ENCODE measurements around the gene TMEFF1. TPM values are rescaled to one million over a fixed set of nuclear protein-coding genes. Genes with fewer than 3 reads are reported as not detected.

Gene TMEFF1
- polyA plus RNA-seq (2011; rRNA removed): 0.09 and 0.31 TPM in 2 replicates
- polyA plus RNA-seq (2012; cell fraction: cytosol; rRNA removed): 0.48 and 0.88 TPM in 2 replicates
- polyA plus RNA-seq (2012; cell fraction: nucleus; rRNA removed): 0.26 and 0.32 TPM in 2 replicates
- polyA plus RNA-seq (2017; fragmentation: RNase III; extraction: RNeasy Plus Mini Kit Qiagen cat#74134 plus additional on column Dnase treatment): 0.37 to 0.65 TPM (median 0.61 TPM) in 3 replicates
- 0.10 and 0.21 TPM in 2 replicates for polyA minus RNA-seq (2011; rRNA and poly(A)+ RNA removed)

GRCh38 chr9:100472788-100473275, at the start of gene TMEFF1:
TSS of gene TMEFF1 (plus strand) at chr9:100473149. CDS start at chr9:100473545, 396 bp downstream.
- POLR2A ChIA-PET: no interaction called here
- FAIRE-seq (no peak), DNase-seq (ENCODE audit: low read depth in 1 of 2, low spot score in 1 of 2) (peak; percentile 17 to 68), ATAC-seq (peak; percentile 85 to 89)
- Histone ChIP-seq H3K4me3 (peak within 1 kb of the TSS; percentile 67), H3K27ac (peak within 1 kb of the TSS; percentile 30 to 83; a peak in 5 of 6 replicates), H3K9me3 (no peaks in the 10 kb centered on the region), H3K4me2 (peak within 1 kb of the TSS; percentile 87), H3K4me1 (no peaks in the 10 kb centered on the region)
- 6% methylated on average over 13 of the region's 54 CpGs for WGBS (ENCODE audit: missing lambda C conversion rate)
- no peak for TF ChIP-seq ATOH8 (CRISPR knock-in tag; IDR thresholded peaks at IDR 0.05; ENCODE audit: low read depth)
- no peak for TF ChIP-seq MAZ (IDR thresholded peaks at IDR 0.05; ENCODE audit: borderline replicate concordance, low read depth, low read length)
- TF ChIP-seq E2F6 (IDR thresholded peaks at IDR 0.05; ENCODE audit: borderline replicate concordance, low read depth): no peak
- no peak for TF ChIP-seq CBX2 (IDR thresholded peaks at IDR 0.05; ENCODE audit: borderline replicate concordance, low read depth)
- TF ChIP-seq EHF (CRISPR knock-in tag; IDR thresholded peaks at IDR 0.05): no peak
- TF ChIP-seq CHD2 (IDR thresholded peaks at IDR 0.05; ENCODE audit: low read length, partially characterized antibody): no peak
- no peak for TF ChIP-seq KDM5A (IDR thresholded peaks at IDR 0.05)
- TF ChIP-seq HOXB5 (CRISPR knock-in tag; IDR thresholded peaks at IDR 0.05): no peak
- CTCF ChIA-PET: interaction anchor here (0.8 to 2.1 kb wide), 6 partner anchors 21 to 839 kb away, joined by 3 to 5 read pairs (median 4); no protein-coding TSS in a partner anchor

- Histone ChIP-seq H3K9me3 (no peaks in the 10 kb centered on the region), H3K4me2 (peak overlapping the region; percentile 81), H3K4me3 (peak overlapping the region; percentile 89; the same call in 2 of the 3 replicates), H3K4me1 (peaks cover 29% of the 10 kb centered on the region), H3K27ac (peak overlapping the region; percentile 99 to 100)
- peak; percentile 61 for TF ChIP-seq ZFP36 (IDR thresholded peaks at IDR 0.05; ENCODE audit: borderline replicate concordance, partially characterized antibody)
- TF ChIP-seq RFX5 (IDR thresholded peaks at IDR 0.05): no peak
- ATAC-seq (no peak), FAIRE-seq (no peak), DNase-seq (ENCODE audit: low read depth in 1 of 2, low spot score in 1 of 2) (no peak)
- ChIA-PET POLR2A (interaction anchor here (1.0 to 2.7 kb wide), 4 partner anchors 12 to 165 kb away, joined by 3 to 17 read pairs (median 8); partner anchors contain the start of gene TEX10), CTCF (interaction anchor here (1.0 to 1.6 kb wide), 4 partner anchors 12 to 94 kb away, joined by 3 to 9 read pairs (median 4); no protein-coding TSS in a partner anchor)
- 22% methylated on average over 1 of the region's 1 CpG for WGBS (ENCODE audit: missing lambda C conversion rate)
These were observed 47.2 kb upstream of the TMEFF1 start for GRCh38 chr9:100425758-100426157.

- H3K4me1 ChIP-seq: peaks cover 30% of the 10 kb centered on the region
- ChIA-PET POLR2A (interaction anchor here (1.0 to 2.7 kb wide), 5 partner anchors 10 to 165 kb away, joined by 3 to 17 read pairs (median 3); partner anchors contain the start of gene TEX10), CTCF (interaction anchor here (0.7 to 1.7 kb wide), 10 partner anchors 12 to 103 kb away, joined by 3 to 4 read pairs (median 3); no protein-coding TSS in a partner anchor)
- peak overlapping the region; percentile 99 to 100 for H3K27ac ChIP-seq
- no peaks in the 10 kb centered on the region for H3K9me3 ChIP-seq
- ATAC-seq (no peak), DNase-seq (ENCODE audit: low read depth in 1 of 2, low spot score in 1 of 2) (no peak), FAIRE-seq (no peak)
- H3K4me2 ChIP-seq: peak overlapping the region; percentile 81
- 16% methylated on average over 7 of the region's 7 CpGs for WGBS (ENCODE audit: missing lambda C conversion rate)
- TF ChIP-seq MYC (IDR thresholded peaks at IDR 0.05; ENCODE audit: borderline replicate concordance, low read length) (0 out of 2 replicates have a peak, but pooled peaks have one; percentile 5), SREBF2 (IDR thresholded peaks at IDR 0.05) (no peak)
- H3K4me3 ChIP-seq: peak overlapping the region; percentile 89
These were observed 46.8 kb upstream of the TMEFF1 start for GRCh38 chr9:100426189-100426529.

DNA sequence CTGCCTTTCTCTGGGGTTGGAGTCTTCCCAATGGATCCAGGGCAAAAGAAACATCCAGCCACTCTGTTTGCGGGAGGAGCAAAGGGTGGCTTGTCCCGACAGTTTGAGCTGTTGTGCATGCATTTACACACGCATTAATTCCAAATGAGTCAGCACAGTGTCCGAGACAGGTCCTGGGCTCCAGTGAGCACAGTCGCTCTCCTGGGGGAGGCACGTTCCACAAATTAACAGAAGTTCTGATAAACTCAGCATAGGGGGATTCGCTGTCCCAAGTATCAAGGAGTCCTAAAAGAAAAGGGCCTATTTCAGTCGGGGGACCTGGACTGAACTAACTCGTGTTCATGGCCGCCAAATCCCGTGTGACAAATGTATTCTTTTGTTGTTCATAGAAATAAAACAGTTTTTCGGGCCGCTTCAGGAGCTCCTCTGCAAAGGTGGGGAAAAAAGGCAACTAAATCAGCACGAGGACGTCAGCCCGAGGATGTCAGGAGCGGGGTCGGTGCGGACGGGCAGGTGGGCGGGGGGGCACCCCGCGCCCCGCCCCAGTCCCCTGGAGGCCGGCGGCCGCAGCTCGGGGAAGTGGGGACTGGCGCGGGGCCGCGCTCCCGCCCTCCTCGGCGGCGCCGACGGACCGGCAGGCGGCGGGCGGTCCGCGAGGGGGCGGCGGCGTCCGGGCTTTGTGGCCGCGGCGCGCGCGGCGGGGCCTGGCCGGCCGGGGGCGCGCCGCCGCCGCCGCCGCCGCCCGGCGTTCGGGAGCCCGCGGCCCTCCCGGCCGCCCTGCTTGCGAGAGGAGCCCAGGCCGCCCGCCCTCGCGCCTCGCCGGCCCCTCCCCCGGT, 46.2 kb upstream of the TMEFF1 start, which contains the start of gene MSANTD3:
TSS of gene MSANTD3 (plus strand) at position 614 of the 836 bp plus-strand sequence. CDS start 14,796 bp downstream, outside the sequence.
- peak within 1 kb of the TSS; percentile 96 for H3K4me2 ChIP-seq
- H3K27ac ChIP-seq: peak within 1 kb of the TSS; percentile 99 to 100
- FAIRE-seq: no peak
- ChIA-PET CTCF (interaction anchor here (0.7 to 1.7 kb wide), 12 partner anchors 8 to 296 kb away, joined by 3 to 7 read pairs (median 3); no protein-coding TSS in a partner anchor), POLR2A (interaction anchor here (0.7 to 2.7 kb wide), 7 partner anchors 11 to 605 kb away, joined by 3 to 17 read pairs (median 3); partner anchors contain the start of genes NR4A3 and TEX10)
- H3K9me3 ChIP-seq: no peaks in the 10 kb centered on the region
- H3K4me3 ChIP-seq: peak within 1 kb of the TSS; percentile 89
- 0% methylated on average over 18 of the region's 80 CpGs for WGBS (ENCODE audit: missing lambda C conversion rate)
- peak; percentile 68 to 69 for ATAC-seq
- peak; percentile 74 to 77 for DNase-seq (ENCODE audit: low read depth in 1 of 2, low spot score in 1 of 2)
- H3K4me1 ChIP-seq: peaks cover 30% of the 10 kb centered on the region
- no peak for TF ChIP-seq FOSB (CRISPR knock-in tag; IDR thresholded peaks at IDR 0.05)
- no peak for TF ChIP-seq SREBF2 (IDR thresholded peaks at IDR 0.05)
- TF ChIP-seq HES2 (IDR thresholded peaks at IDR 0.05): no peak
- TF ChIP-seq CTCF (IDR thresholded peaks at IDR 0.05): peak; percentile 21; the same call in 2 of the 3 replicates
- TF ChIP-seq CBX2 (IDR thresholded peaks at IDR 0.05; ENCODE audit: borderline replicate concordance, low read depth): no peak
- peak; percentile 81 for TF ChIP-seq MAX (IDR thresholded peaks at IDR 0.05)
- no peak for TF ChIP-seq ZFP36 (IDR thresholded peaks at IDR 0.05; ENCODE audit: borderline replicate concordance, partially characterized antibody)
- TF ChIP-seq CEBPB (IDR thresholded peaks at IDR 0.05): no peak
- TF ChIP-seq E2F6 (IDR thresholded peaks at IDR 0.05; ENCODE audit: borderline replicate concordance, low read depth): peak; percentile 37; the same call in 1 of the 2 replicates
